ENCODE results near the gene ANKZF1.
"Not testable (repeated sequence)": the region's sequence is repeated elsewhere in the genome, so short reads cannot be mapped to it uniquely, and the experiment has no call there.

ANKZF1 gene

DNA sequence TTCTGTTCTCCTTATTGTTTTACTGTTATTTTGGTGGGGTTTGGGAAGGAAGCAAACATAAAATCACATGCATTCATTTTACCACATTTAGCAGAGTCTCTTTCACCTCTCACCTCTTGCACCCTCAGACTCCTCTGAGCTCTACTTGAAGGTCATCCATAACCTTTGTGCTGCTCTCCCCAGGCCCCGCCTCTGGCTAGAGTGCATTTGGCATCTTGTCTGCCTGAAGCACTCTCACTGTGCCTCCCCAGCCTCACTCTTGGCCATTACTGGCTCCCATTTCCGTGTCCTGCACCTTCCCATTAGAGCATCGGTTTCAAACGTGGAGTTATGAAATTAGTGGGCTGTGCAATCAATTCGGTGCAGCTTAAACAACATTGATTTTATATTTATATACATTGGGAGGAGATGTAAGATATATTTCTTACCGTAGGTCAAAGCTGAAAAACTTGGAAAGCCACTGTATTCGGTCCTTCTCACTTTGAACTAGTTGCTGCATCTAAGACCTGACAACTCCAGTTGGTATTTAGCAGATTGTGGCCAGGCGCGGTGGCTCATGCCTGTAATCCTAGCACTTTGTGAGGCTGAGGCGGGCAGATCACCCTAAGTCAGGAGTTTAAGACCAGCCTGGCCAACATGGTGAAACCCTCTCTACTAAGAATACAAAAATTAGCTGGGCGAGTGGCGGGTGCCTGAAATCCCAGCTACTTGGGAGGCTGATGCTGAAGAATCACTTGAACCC, 30.0 kb upstream of the ANKZF1 start:
- no peak overlapping the region for H3K4me3 ChIP-seq (ENCODE audit: low read length)
- no peaks in the 10 kb centered on the region for H3K36me3 ChIP-seq (ENCODE audit: control insufficient read depth, insufficient read depth, low read length)
- no peaks in the 10 kb centered on the region for H3K4me1 ChIP-seq (ENCODE audit: control insufficient read depth, insufficient read depth, low read length)
- no peak for DNase-seq (ENCODE audit: low read depth, low spot score)
- no peak overlapping the region for H3K27ac ChIP-seq (ENCODE audit: low read length)
- WGBS (ENCODE audit: insufficient coverage, insufficient read length), result no CpG with 5 or more reads among the region's 12 CpGs
- no peaks in the 10 kb centered on the region for H3K27me3 ChIP-seq (ENCODE audit: control insufficient read depth, insufficient read depth, low read length)
- H3K9me3 ChIP-seq (ENCODE audit: control insufficient read depth, insufficient read depth, low read length), result no peaks in the 10 kb centered on the region

DNA sequence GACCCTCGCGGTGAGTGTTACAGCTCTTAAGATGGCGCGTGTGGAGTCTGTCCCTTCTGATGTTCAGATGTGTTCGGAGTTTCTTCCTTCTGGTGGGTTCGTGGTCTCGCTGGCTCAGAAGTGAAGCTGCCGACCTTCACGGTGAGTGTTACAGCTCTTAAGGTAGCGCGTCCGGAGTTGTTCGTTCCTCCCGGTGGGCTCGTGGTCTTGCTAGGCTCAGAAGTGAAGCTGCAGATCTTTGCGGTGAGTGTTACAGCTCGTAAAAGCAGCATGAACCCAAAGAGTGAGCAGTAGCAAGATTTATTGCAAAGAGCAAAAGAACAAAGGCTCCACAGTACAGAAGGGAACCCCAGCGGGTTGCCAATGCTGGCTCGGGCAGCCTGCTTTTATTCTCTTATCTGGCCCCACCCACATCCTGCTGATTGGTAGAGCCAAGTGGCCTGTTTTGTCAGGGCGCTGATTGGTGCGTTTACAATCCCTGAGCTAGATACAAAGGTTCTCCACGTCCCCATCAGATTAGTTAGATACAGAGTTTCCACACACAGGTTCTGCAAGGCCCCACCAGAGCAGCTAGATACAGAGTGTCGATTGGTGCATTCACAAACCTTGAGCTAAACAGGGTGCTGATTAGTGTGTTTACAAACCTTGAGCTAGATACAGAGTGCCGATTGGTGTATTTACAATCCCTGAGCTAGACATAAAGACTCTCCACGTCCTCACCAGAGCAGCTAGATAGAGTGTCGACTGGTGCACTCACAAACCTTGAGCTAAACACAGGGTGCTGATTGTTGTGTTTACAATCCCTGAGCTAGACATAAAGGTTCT, 28.9 kb upstream of the ANKZF1 start:
- no CpG with 5 or more reads among the region's 26 CpGs for WGBS (ENCODE audit: insufficient coverage, insufficient read length)
- not testable (repeated sequence) for H3K4me3 ChIP-seq (ENCODE audit: low read length); H3K9me3 ChIP-seq (ENCODE audit: control insufficient read depth, insufficient read depth, low read length); DNase-seq (ENCODE audit: low read depth, low spot score); H3K27ac ChIP-seq (ENCODE audit: low read length); H3K36me3 ChIP-seq (ENCODE audit: control insufficient read depth, insufficient read depth, low read length); H3K4me1 ChIP-seq (ENCODE audit: control insufficient read depth, insufficient read depth, low read length); H3K27me3 ChIP-seq (ENCODE audit: control insufficient read depth, insufficient read depth, low read length)

DNA sequence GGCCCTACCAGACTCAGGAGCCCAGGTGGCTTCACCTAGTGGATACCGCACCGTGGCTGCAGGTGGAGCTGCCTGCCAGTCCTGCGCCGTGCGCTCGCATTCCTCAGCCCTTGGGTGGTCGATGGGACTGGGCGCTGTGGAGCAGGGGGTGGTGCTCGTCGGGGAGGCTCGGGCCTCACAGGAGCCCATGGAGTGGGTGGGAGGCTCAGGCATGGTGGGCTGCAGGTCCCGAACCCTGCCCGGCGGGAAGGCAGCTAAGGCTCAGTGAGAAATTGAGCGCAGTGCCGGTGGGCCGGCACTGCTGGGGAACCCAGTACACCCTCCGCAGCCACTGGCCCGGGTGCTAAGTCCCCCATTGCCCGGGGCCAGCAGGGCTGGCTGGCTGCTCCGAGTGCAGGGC, 28.3 kb upstream of the ANKZF1 start:
- H3K27me3 ChIP-seq (ENCODE audit: control insufficient read depth, insufficient read depth, low read length); H3K36me3 ChIP-seq (ENCODE audit: control insufficient read depth, insufficient read depth, low read length); H3K4me1 ChIP-seq (ENCODE audit: control insufficient read depth, insufficient read depth, low read length); H3K27ac ChIP-seq (ENCODE audit: low read length); DNase-seq (ENCODE audit: low read depth, low spot score); H3K9me3 ChIP-seq (ENCODE audit: control insufficient read depth, insufficient read depth, low read length); H3K4me3 ChIP-seq (ENCODE audit: low read length): not testable (repeated sequence)
- no CpG with 5 or more reads among the region's 21 CpGs for WGBS (ENCODE audit: insufficient coverage, insufficient read length)

DNA sequence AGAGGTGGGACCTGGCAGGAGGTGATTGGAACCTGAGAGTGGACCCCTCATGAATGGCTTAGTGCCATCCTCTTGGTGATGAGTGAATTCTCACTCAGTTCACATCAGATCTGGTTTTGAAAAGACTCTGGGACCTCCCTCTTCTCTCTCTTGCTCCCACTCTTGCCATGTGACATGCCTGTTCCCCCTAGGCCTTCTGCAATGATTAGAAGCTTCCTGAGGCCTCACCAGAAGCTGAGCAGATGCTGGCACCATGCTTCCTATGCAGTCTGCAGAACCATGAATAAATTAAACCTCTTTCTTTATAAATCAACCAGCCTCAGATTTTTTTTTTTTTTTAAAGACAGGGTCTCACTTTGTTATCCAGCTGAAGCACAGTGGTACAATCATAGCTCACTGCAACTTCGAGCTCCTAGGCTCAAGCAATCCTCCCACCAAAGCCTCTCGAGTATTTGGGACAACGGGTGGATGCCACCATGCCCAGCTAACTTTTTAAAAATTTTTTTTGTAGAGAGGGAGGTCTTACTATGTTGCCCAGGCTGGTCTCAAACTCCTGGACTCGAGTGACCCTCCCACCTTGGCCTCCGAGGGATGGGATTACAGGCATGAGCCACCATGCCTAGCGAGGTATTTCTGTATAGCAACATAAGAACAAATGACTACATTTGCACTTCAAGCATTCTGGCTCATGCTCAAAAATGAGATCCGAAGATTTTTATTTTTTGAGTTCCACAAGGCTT, 25.0 kb upstream of the ANKZF1 start:
- no peak for DNase-seq (ENCODE audit: low read depth, low spot score)
- Histone ChIP-seq H3K9me3 (ENCODE audit: control insufficient read depth, insufficient read depth, low read length) (no peaks in the 10 kb centered on the region), H3K27ac (ENCODE audit: low read length) (no peak overlapping the region), H3K4me3 (ENCODE audit: low read length) (no peak overlapping the region), H3K4me1 (ENCODE audit: control insufficient read depth, insufficient read depth, low read length) (0 out of 2 replicates have a peak, but pooled peaks cover 1% of the 10 kb centered on the region), H3K27me3 (ENCODE audit: control insufficient read depth, insufficient read depth, low read length) (no peaks in the 10 kb centered on the region), H3K36me3 (ENCODE audit: control insufficient read depth, insufficient read depth, low read length) (no peaks in the 10 kb centered on the region)
- no CpG with 5 or more reads among the region's 7 CpGs for WGBS (ENCODE audit: insufficient coverage, insufficient read length)

DNA sequence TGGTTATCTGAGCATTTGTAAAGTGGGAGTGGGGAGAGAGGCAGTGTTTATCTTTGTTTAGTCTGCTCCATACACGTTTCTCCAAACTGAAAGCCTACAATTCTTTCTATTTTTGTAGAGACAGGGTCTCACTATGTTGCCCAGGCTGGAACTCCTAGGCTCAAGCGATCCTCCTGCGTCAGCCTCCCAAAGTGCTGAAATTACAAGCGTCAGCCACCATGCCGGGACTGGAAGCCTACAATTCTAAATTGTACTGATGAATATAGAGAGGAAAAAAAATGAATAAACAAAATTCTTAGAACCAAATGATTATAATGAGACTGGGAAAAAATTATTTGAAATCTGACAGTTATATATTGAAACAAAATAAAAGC, 24.5 kb upstream of the ANKZF1 start:
- WGBS (ENCODE audit: insufficient coverage, insufficient read length), result no CpG with 5 or more reads among the region's 5 CpGs
- Histone ChIP-seq H3K36me3 (ENCODE audit: control insufficient read depth, insufficient read depth, low read length) (no peaks in the 10 kb centered on the region; the same call in 1 of the 2 replicates), H3K4me1 (ENCODE audit: control insufficient read depth, insufficient read depth, low read length) (0 out of 2 replicates have a peak, but pooled peaks cover 1% of the 10 kb centered on the region), H3K27ac (ENCODE audit: low read length) (no peak overlapping the region), H3K9me3 (ENCODE audit: control insufficient read depth, insufficient read depth, low read length) (no peaks in the 10 kb centered on the region), H3K4me3 (ENCODE audit: low read length) (no peak overlapping the region), H3K27me3 (ENCODE audit: control insufficient read depth, insufficient read depth, low read length) (no peaks in the 10 kb centered on the region)
- DNase-seq (ENCODE audit: low read depth, low spot score), result no peak

DNA sequence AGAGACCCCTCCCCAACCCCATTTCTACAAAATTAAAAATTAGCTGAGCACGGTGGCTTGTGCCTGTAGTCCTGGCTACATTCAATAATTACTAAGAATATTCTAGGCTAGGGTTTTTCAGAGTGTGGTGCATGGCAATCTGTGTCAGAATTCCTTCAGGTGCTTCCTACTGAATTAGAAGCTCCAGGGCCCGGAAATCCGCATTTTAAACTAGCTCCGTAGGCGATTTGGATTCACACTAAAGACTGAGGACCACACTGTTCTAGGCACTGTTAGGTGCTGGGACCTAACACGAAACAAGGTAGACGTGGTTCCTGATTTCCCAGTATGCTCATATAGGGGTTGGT, 23.7 kb upstream of the ANKZF1 start:
- H3K36me3 ChIP-seq (ENCODE audit: control insufficient read depth, insufficient read depth, low read length), result peaks cover 4% of the 10 kb centered on the region
- peak overlapping the region; percentile 73; the same call in 1 of the 2 replicates for H3K4me3 ChIP-seq (ENCODE audit: low read length)
- H3K27me3 ChIP-seq (ENCODE audit: control insufficient read depth, insufficient read depth, low read length), result no peaks in the 10 kb centered on the region
- no peaks in the 10 kb centered on the region for H3K9me3 ChIP-seq (ENCODE audit: control insufficient read depth, insufficient read depth, low read length)
- no peak overlapping the region for H3K27ac ChIP-seq (ENCODE audit: low read length)
- DNase-seq (ENCODE audit: low read depth, low spot score), result no peak
- WGBS (ENCODE audit: insufficient coverage, insufficient read length), result no CpG with 5 or more reads among the region's 7 CpGs
- H3K4me1 ChIP-seq (ENCODE audit: control insufficient read depth, insufficient read depth, low read length), result 0 out of 2 replicates have a peak, but pooled peaks cover 1% of the 10 kb centered on the region

DNA sequence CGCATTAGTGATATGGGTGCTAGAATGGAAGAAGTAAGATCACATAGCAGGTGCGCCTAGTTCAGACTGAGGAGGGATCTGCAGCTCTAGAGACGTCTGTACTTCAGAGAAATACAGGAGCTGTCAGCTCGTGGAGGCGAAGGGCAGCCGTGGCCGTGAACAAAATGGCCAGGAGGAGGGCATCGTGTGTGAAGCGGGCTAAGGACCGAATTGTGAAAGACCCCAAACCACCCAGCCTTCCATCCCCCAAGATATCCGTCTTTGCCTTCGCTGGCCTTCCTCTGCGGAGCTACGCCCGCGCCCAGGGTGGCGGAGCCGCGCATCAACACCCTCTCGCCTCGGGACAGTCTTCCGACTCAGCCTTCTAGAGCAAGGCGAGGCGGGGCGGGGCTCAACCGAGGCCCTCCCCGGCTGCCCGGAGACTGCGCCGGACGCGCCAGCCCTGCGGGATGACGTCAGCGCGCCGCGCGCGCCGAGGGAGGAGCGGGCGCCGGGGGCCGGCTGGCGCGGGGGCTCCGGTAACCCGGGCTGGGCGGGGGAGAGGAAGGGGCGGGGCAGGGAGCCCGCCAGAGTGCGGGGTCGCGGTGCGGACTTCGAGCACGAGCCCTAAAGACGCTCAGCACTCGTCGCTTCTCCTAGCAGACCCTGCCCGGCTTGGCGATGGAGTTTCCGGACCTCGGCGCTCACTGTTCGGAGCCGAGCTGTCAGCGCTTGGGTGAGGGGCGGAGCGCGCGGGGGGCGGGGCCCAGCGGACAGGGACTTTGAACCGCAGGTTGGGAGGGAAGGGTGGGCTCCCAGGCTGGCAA, 23.1 kb upstream of the ANKZF1 start, which contains the start of gene ZFAND2B:
TSS of gene ZFAND2B (plus strand) at position 455 of the 806 bp plus-strand sequence. CDS start at position 661, 206 bp downstream.
- Histone ChIP-seq H3K4me1 (ENCODE audit: control insufficient read depth, insufficient read depth, low read length) (0 out of 2 replicates have a peak, but pooled peaks cover 1% of the 10 kb centered on the region), H3K36me3 (ENCODE audit: control insufficient read depth, insufficient read depth, low read length) (peaks cover 7% of the 10 kb centered on the region), H3K4me3 (ENCODE audit: low read length) (peak within 1 kb of the TSS; percentile 73; the same call in 1 of the 2 replicates), H3K27ac (ENCODE audit: low read length) (no peak within 1 kb of the TSS), H3K9me3 (ENCODE audit: control insufficient read depth, insufficient read depth, low read length) (no peaks in the 10 kb centered on the region), H3K27me3 (ENCODE audit: control insufficient read depth, insufficient read depth, low read length) (no peaks in the 10 kb centered on the region)
- DNase-seq (ENCODE audit: low read depth, low spot score), result no peak
- no CpG with 5 or more reads among the region's 76 CpGs for WGBS (ENCODE audit: insufficient coverage, insufficient read length)

DNA sequence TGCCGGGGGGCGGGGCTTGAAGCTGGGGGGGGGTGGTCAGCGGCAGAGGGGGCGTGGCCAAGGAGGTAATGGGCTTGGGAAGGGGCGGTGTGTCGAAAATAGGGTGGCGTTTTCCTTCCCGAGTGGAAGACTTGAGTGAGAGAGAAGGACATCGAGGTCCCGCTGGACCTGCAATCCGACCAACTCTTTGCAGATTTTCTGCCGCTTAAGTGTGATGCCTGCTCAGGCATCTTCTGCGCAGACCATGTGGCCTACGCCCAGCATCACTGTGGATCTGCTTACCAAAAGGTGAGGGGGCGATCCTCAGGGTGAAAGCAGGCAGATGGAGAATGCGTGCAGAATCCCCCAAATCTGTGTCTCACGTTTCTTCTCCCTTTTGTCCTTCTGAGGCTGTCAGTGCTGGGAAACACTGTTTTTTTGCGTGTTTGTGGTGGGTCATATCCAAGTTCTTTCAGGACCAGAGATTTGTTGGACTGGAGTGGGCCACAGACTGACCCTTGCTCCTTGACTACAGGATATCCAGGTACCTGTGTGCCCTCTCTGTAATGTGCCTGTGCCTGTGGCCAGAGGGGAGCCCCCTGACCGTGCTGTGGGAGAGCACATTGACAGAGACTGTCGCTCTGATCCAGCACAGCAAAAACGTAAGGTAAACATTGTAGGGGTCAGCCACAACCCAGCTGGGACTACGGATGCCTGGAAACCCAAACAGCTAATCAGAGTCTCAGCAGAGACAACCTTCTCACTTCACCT, 22.3 kb upstream of the ANKZF1 start:
- Histone ChIP-seq H3K36me3 (ENCODE audit: control insufficient read depth, insufficient read depth, low read length) (peaks cover 9% of the 10 kb centered on the region), H3K4me1 (ENCODE audit: control insufficient read depth, insufficient read depth, low read length) (0 out of 2 replicates have a peak, but pooled peaks cover 1% of the 10 kb centered on the region), H3K27me3 (ENCODE audit: control insufficient read depth, insufficient read depth, low read length) (no peaks in the 10 kb centered on the region), H3K27ac (ENCODE audit: low read length) (no peak overlapping the region), H3K9me3 (ENCODE audit: control insufficient read depth, insufficient read depth, low read length) (no peaks in the 10 kb centered on the region), H3K4me3 (ENCODE audit: low read length) (peak overlapping the region; percentile 43; the same call in 1 of the 2 replicates)
- DNase-seq (ENCODE audit: low read depth, low spot score), result no peak
- no CpG with 5 or more reads among the region's 22 CpGs for WGBS (ENCODE audit: insufficient coverage, insufficient read length)

DNA sequence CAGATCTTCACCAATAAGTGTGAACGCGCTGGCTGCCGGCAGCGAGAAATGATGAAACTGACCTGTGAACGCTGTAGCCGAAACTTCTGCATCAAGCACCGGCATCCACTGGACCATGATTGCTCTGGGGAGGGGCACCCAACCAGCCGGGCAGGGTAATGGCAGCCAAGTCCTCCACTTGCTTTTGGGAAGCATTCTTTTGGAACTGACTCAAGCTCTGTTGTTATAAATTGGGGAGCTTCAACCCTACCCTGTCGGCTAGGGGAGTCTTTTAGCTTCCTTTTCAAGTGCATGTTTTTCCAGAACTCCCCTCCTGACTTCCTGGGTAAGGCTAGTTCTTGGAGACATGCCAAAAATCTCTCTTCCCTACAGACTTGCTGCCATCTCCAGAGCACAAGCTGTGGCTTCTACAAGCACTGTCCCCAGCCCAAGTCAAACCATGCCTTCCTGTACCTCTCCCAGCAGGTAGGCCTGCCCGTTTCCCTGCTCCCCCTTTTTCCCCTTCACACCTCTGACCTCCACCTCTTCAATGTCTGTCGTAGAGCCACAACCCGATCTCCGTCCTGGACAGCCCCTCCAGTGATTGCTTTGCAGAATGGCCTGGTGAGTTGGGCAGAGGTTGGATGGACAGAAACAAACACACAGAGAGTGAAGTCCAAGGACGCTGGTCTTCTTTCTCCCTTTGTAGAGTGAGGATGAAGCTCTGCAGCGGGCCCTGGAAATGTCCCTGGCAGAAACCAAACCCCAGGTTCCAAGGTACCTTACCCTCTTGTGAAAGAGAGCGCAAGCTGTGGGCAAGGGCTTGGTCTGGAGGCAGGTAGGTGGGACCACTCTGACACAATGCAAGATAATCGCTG, 21.5 kb upstream of the ANKZF1 start:
- Histone ChIP-seq H3K27me3 (ENCODE audit: control insufficient read depth, insufficient read depth, low read length) (no peaks in the 10 kb centered on the region), H3K4me3 (ENCODE audit: low read length) (no peak overlapping the region), H3K27ac (ENCODE audit: low read length) (no peak overlapping the region), H3K36me3 (ENCODE audit: control insufficient read depth, insufficient read depth, low read length) (peaks cover 13% of the 10 kb centered on the region), H3K4me1 (ENCODE audit: control insufficient read depth, insufficient read depth, low read length) (0 out of 2 replicates have a peak, but pooled peaks cover 1% of the 10 kb centered on the region), H3K9me3 (ENCODE audit: control insufficient read depth, insufficient read depth, low read length) (no peaks in the 10 kb centered on the region)
- DNase-seq (ENCODE audit: low read depth, low spot score), result no peak
- WGBS (ENCODE audit: insufficient coverage, insufficient read length), result no CpG with 5 or more reads among the region's 17 CpGs

Data from iPS DF 6.9 (cell line).